A549 (cell line): Measurements from ENCODE around the gene ZNF273. TPM values are rescaled to one million over a fixed set of nuclear protein-coding genes. Genes with fewer than 3 reads are reported as not detected.
"Not testable (repeated sequence)": the region's sequence is repeated elsewhere in the genome, so short reads cannot be mapped to it uniquely, and the experiment has no call there.

Experiments used
- ATAC-seq, 2 experiments: fragments of 200-7000 bp in 1 of 2; fragments of >200 bp in 1 of 2; cut with Nextera tagmentation in 1 of 2; cut with Tn5 transposase in 1 of 2; 3 replicates each; pipeline versions ENCODE4 v1.8.0 to v1.9.1; 2018 to 2020; ENCODE audit warnings: mild to moderate bottlenecking in 1 of 2, moderate library complexity in 1 of 2
- CTCF ChIA-PET: fragments of 300-600 bp; sonication (Branson Sonifier 250); formaldehyde crosslinking; extraction: SDS; loops from one replicate; lab custom pipeline; 2021; ENCODE audit warnings: antibody characterized with exemption, inconsistent platforms; lab: Yijun Ruan, JAX
- POLR2A ChIA-PET: fragments of 350-600 bp; formaldehyde crosslinking; extraction: SDS; loops from one replicate; lab custom pipeline; 2021; ENCODE audit warnings: antibody characterized with exemption, inconsistent platforms; lab: Yijun Ruan, JAX
- DNase-seq, 2 experiments: peaks; one replicate each; pipeline versions ENCODE4 v3.0.0 to v3.0.0-alpha.2; 2011 to 2016; ENCODE audit warnings: low read depth in 1 of 2, low spot score in 1 of 2
- FAIRE-seq: peaks from 2 replicates; lab custom pipeline; 2011; peaks lifted over from hg19 to GRCh38; lab: Jason Lieb, UNC
- H3K27ac ChIP-seq, 2 experiments: fragments of >200 bp; sonication (Bioruptor Twin); formaldehyde crosslinking; 3 replicates each; pipeline ENCODE4 v1.5.1; 2016 to 2017
- H3K4me1 ChIP-seq: fragments of >200 bp; sonication (Bioruptor Twin); formaldehyde crosslinking; 3 replicates; pipeline ENCODE4 v1.6.1; 2016
- H3K4me2 ChIP-seq: fragments of >200 bp; sonication (Bioruptor Twin); formaldehyde crosslinking; 3 replicates; pipeline ENCODE4 v1.6.1; 2016
- H3K4me3 ChIP-seq: fragments of >200 bp; sonication (Bioruptor Twin); formaldehyde crosslinking; 3 replicates; pipeline ENCODE4 v1.5.1; 2016
- H3K9me3 ChIP-seq: fragments of >200 bp; sonication (Bioruptor Twin); formaldehyde crosslinking; 3 replicates; pipeline ENCODE4 v1.6.1; 2016
- BHLHE40 ChIP-seq: IDR thresholded peaks from 2 replicates; pipeline ENCODE4 v1.6.1; 2012; ENCODE audit warnings: low read depth, low read length, inconsistent platforms
- CHD2 ChIP-seq: fragments of 150-350 bp; IDR thresholded peaks from 2 replicates; pipeline ENCODE4 v1.6.1; 2014; ENCODE audit warnings: low read length; ENCODE audit not compliant: partially characterized antibody
- CHD4 ChIP-seq: fragments of 200-600 bp; sonication (generic); IDR thresholded peaks from 2 replicates; pipeline ENCODE4 v1.6.1; 2016; ENCODE audit warnings: antibody characterized with exemption, mild to moderate bottlenecking, borderline replicate concordance
- EP300 ChIP-seq, 2 experiments: fragments of >200 bp; sonication (Bioruptor Twin); formaldehyde crosslinking; IDR thresholded peaks; 2 replicates in 1 of 2; 3 replicates in 1 of 2; pipeline ENCODE4 v1.6.1; 2016 to 2017
- HDAC2 ChIP-seq: fragments of 200-600 bp; sonication (generic); IDR thresholded peaks from 2 replicates; pipeline ENCODE4 v1.6.1; 2016
- HEYL ChIP-seq: fragments of 250-450 bp; sonication (Bioruptor Pico); IDR thresholded peaks from 2 replicates; pipeline ENCODE4 v1.8.0; 2021; ENCODE audit warnings: mild to moderate bottlenecking, moderate library complexity
- HOXB13 ChIP-seq: fragments of 250-450 bp; sonication (Bioruptor Pico); IDR thresholded peaks from 2 replicates; pipeline ENCODE4 v1.5.0; 2020; ENCODE audit warnings: low read depth, mild to moderate bottlenecking, moderate library complexity
- HOXB5 ChIP-seq: fragments of 250-450 bp; sonication (Bioruptor Pico); IDR thresholded peaks from 2 replicates; pipeline ENCODE4 v1.5.0; 2020; ENCODE audit warnings: mild to moderate bottlenecking, moderate library complexity
- KDM5A ChIP-seq: fragments of 200-600 bp; sonication (generic); IDR thresholded peaks from 2 replicates; pipeline ENCODE4 v1.6.1; 2016; ENCODE audit warnings: antibody characterized with exemption, mild to moderate bottlenecking
- MAFK ChIP-seq: fragments of 450-650 bp; IDR thresholded peaks from 2 replicates; pipeline ENCODE4 v1.6.1; 2014; ENCODE audit not compliant: partially characterized antibody
- MAZ ChIP-seq: fragments of 150-350 bp; IDR thresholded peaks from 2 replicates; pipeline ENCODE4 v1.6.1; 2014; ENCODE audit warnings: antibody characterized with exemption, low read depth, low read length, borderline replicate concordance
- NFE2L2 ChIP-seq: fragments of 150-350 bp; conservative IDR thresholded peaks from 2 replicates; pipeline ENCODE4 v1.6.1; 2014; ENCODE audit warnings: low read length
- NR3C1 ChIP-seq: fragments of >200 bp; sonication (Bioruptor Twin); formaldehyde crosslinking; IDR thresholded peaks from 3 replicates; pipeline ENCODE4 v1.6.1; 2017
- POLR2A ChIP-seq: IDR thresholded peaks from 2 replicates; pipeline ENCODE4 v1.6.1; 2012; ENCODE audit warnings: mild to moderate bottlenecking, low read length
- RAD21 ChIP-seq, 2 experiments: fragments of >200 bp in 1 of 2; sonication (Bioruptor Twin) in 1 of 2; formaldehyde crosslinking in 1 of 2; IDR thresholded peaks in 1 of 2; conservative IDR thresholded peaks in 1 of 2; 2 replicates in 1 of 2; 3 replicates in 1 of 2; pipeline ENCODE4 v1.6.1; 2012 to 2018; ENCODE audit warnings: inconsistent platforms in 1 of 2
- RCOR1 ChIP-seq: fragments of 150-350 bp; IDR thresholded peaks from 2 replicates; pipeline ENCODE4 v1.6.1; 2014; ENCODE audit warnings: antibody characterized with exemption, low read length, low read depth
- RFX5 ChIP-seq: fragments of 450-650 bp; IDR thresholded peaks from 2 replicates; pipeline ENCODE4 v1.7.1; 2014; ENCODE audit warnings: antibody characterized with exemption, mild to moderate bottlenecking, moderate library complexity
- SREBF2 ChIP-seq: fragments of 450-650 bp; IDR thresholded peaks from 2 replicates; pipeline ENCODE4 v1.6.1; 2014; ENCODE audit warnings: mild to moderate bottlenecking, moderate library complexity
- TP53 ChIP-seq: fragments of 250-450 bp; sonication (Bioruptor Pico); IDR thresholded peaks from 2 replicates; pipeline ENCODE4 v1.5.0; 2021; ENCODE audit warnings: mild to moderate bottlenecking, moderate library complexity
- ZFP36 ChIP-seq: fragments of 450-650 bp; IDR thresholded peaks from 2 replicates; pipeline ENCODE4 v1.6.1; 2014; ENCODE audit warnings: borderline replicate concordance; ENCODE audit not compliant: partially characterized antibody
- WGBS: methylation state at CpG from one replicate; pipeline ENCODE4 v1.1.6; 2017; ENCODE audit errors: missing lambda C conversion rate; 5-methylcytosine and 5-hydroxymethylcytosine counted together
- polyA plus RNA-seq, 4 experiments: library from polyadenylated mRNA; depleted of rRNA in 3 of 4; stranded (reverse); fragments of >200 nt; fragmentation: RNase III in 1 of 4; extraction: RNeasy Plus Mini Kit Qiagen cat#74134 plus additional on column Dnase treatment in 1 of 4; gene quantifications; 2 replicates in 3 of 4; 3 replicates in 1 of 4; pipeline ENCODE4 v1.2.3, GENCODE V29; 2011 to 2017
- TF ChIP-seq, protein P1 (sequence below): IDR thresholded peaks from 2 replicates; pipeline ENCODE4 v1.6.1; 2012
- TF ChIP-seq, protein P2 (sequence below): IDR thresholded peaks from 2 replicates; pipeline ENCODE4 v1.6.1; 2012
- TF ChIP-seq, protein P3 (sequence below): fragments of >200 bp; sonication (Bioruptor Twin); formaldehyde crosslinking; IDR thresholded peaks from 3 replicates; pipeline ENCODE4 v1.6.1; 2016

The ZNF273 gene
- polyA plus RNA-seq, 2 of the 4 experiments (the other 2 are of a cell fraction), result 3.1 to 5.2 TPM

- H3K4me1 ChIP-seq, POLR2A ChIA-PET, DNase-seq, H3K4me2 ChIP-seq, H3K4me3 ChIP-seq, H3K27ac ChIP-seq, ATAC-seq, CTCF ChIA-PET, FAIRE-seq: not testable (repeated sequence)
- peaks cover 88% of the 10 kb centered on the region for H3K9me3 ChIP-seq
- 88% methylated on average over 4 of the region's 4 CpGs for whole genome bisulfite sequencing
Observed at GRCh38 chr7:64928252-64929187, 25.4 kb downstream of the ZNF273 start.

DNA sequence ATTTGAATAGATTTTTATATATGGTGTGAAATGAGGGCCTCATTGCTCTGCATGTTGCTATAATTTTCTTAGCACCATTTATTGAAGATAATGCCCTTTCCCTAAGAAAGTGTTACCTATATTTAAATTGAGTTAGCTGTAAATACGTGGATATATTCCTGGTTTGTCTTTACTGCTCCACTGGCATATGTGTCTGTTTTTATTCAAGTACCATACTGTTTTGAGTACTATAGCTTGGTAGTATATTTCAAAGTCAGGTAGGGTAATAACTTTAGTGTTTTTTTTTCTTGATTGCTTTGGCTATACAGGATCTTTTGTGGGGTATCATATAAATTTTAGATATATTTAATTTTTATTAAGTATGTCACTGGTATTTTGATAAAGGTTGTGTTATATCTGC is 31.4 kb downstream of the ZNF273 start:
- FAIRE-seq, result peak; percentile 54
- no peaks in the 10 kb centered on the region for H3K4me1 ChIP-seq
- TF ChIP-seq ZFP36 (no peak), POLR2A (no peak), NFE2L2 (no peak), TP53 (no peak), RFX5 (no peak), CHD4 (no peak), EP300 (IDR thresholded peaks at IDR 0.05) (no peak), HOXB13 (CRISPR knock-in tag) (no peak), RAD21 (conservative IDR thresholded peaks at IDR 0.05 in 1 of 2, IDR thresholded peaks at IDR 0.05 in 1 of 2) (no peak), SREBF2 (no peak), BHLHE40 (no peak), KDM5A (no peak), MAZ (no peak), HEYL (CRISPR knock-in tag) (no peak), CHD2 (no peak), NR3C1 (no peak), HOXB5 (CRISPR knock-in tag) (no peak)
- TF ChIP-seq, protein P1, sequence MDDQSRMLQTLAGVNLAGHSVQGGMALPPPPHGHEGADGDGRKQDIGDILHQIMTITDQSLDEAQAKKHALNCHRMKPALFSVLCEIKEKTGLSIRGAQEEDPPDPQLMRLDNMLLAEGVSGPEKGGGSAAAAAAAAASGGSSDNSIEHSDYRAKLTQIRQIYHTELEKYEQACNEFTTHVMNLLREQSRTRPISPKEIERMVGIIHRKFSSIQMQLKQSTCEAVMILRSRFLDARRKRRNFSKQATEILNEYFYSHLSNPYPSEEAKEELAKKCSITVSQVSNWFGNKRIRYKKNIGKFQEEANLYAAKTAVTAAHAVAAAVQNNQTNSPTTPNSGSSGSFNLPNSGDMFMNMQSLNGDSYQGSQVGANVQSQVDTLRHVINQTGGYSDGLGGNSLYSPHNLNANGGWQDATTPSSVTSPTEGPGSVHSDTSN, result no peak
- TF ChIP-seq, protein P2, sequence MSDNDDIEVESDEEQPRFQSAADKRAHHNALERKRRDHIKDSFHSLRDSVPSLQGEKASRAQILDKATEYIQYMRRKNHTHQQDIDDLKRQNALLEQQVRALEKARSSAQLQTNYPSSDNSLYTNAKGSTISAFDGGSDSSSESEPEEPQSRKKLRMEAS, result no peak
- WGBS, result 3% methylated on average over 1 of the region's 1 CpG
- ChIA-PET CTCF (no interaction called here), POLR2A (no interaction called here)
- H3K4me2 ChIP-seq, result no peak overlapping the region
- ATAC-seq, result no peak
- no peak overlapping the region for H3K27ac ChIP-seq
- H3K9me3 ChIP-seq, result peaks cover 70% of the 10 kb centered on the region
- no peak for DNase-seq
- H3K4me3 ChIP-seq, result no peak overlapping the region

DNA sequence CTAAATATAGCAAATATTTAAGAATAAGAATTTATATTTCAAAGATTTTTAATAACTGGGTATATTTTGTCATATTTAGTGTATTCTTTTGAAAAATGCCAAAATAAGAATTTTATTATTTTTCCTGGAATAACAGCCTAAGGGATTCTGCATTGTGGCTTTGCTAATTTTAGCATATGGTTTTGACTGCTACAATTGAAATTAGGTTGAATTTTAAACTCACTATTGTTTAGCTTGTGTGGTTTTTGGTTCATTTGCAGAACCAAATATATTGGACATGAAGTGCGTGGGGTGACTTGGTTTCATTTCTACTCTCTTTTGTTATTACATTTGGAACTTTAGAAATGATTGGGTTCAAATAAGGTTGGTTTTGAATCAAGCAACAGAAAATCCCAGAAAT is 35.5 kb downstream of the ZNF273 start:
- WGBS, result 84% methylated on average over 1 of the region's 1 CpG
- POLR2A ChIA-PET, result no interaction called here
- ATAC-seq, result no peak
- H3K4me1 ChIP-seq, result no peaks in the 10 kb centered on the region
- peaks cover 58% of the 10 kb centered on the region for H3K9me3 ChIP-seq
- no peak overlapping the region for H3K4me3 ChIP-seq
- TF ChIP-seq, protein P3, sequence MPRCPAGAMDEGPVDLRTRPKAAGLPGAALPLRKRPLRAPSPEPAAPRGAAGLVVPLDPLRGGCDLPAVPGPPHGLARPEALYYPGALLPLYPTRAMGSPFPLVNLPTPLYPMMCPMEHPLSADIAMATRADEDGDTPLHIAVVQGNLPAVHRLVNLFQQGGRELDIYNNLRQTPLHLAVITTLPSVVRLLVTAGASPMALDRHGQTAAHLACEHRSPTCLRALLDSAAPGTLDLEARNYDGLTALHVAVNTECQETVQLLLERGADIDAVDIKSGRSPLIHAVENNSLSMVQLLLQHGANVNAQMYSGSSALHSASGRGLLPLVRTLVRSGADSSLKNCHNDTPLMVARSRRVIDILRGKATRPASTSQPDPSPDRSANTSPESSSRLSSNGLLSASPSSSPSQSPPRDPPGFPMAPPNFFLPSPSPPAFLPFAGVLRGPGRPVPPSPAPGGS, result no peak
- TF ChIP-seq MAFK, result no peak
- no peak for TF ChIP-seq TP53
- no peak for TF ChIP-seq HDAC2
- TF ChIP-seq RCOR1, result no peak
- FAIRE-seq, result no peak
- CTCF ChIA-PET, result interaction anchor here (0.7 kb wide), 1 partner anchor 1891 kb away, joined by 3 read pairs; no protein-coding TSS in a partner anchor
- no peak overlapping the region for H3K4me2 ChIP-seq
- H3K27ac ChIP-seq, result no peak overlapping the region
- DNase-seq, result no peak

- DNase-seq, H3K4me1 ChIP-seq, ATAC-seq, POLR2A ChIA-PET, H3K4me2 ChIP-seq, FAIRE-seq, CTCF ChIA-PET, H3K4me3 ChIP-seq, H3K27ac ChIP-seq: not testable (repeated sequence)
- H3K9me3 ChIP-seq, result peaks cover 43% of the 10 kb centered on the region
- 72% methylated on average over 6 of the region's 6 CpGs for WGBS
Observed at GRCh38 chr7:64940021-64940420, 36.9 kb downstream of the ZNF273 start.

DNA sequence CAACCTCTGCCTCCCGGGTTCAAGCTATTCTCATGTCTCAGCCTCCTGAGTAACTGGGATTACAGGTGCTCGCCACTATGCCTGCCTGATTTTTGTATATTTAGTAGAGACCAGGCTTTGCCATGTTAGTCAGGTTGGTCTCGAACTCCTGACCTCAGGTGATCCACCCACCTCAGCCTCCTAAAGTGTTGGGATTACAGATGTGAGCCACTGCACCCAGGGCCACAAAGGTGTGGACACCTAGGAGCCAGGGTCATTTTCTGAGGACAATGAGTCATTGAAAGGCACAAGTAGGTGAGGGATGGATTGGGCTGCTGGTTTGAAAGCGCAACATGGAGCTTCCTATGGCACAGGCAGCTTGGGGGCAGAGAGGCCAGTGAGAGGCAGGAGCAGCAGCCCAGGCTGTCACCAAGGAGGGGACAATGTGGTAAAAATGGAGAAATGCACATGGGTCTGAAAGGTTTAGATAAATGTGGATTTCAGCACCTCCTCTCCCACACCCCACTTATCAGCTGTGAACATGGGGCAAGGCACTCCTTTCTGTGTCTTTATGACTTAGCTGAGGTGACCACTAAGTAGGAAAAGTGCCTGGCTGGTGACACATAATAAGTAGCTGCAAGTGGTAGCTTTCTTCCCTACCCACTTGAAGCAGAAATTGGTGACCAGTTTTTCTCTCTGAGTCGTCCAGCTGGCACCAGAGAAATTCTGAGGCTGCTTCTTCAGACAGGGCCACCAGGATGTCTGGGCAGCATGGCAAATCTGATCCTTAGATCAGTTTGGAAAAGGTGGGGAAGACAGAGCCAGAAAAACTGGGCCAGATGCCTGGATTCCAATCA is 41.8 kb downstream of the ZNF273 start:
- CTCF ChIA-PET, DNase-seq, H3K4me2 ChIP-seq, POLR2A ChIA-PET, H3K4me3 ChIP-seq, ATAC-seq, H3K4me1 ChIP-seq, FAIRE-seq, H3K27ac ChIP-seq: not testable (repeated sequence)
- peaks cover 29% of the 10 kb centered on the region; the same call in 2 of the 3 replicates for H3K9me3 ChIP-seq
- 6% methylated on average over 5 of the region's 5 CpGs for WGBS
